ENCODE results near the gene TRIM23.
A peak's percentile ranks its signal among the peaks of the same experiment; 100 is the strongest.
"Not testable (repeated sequence)": the region's sequence is repeated elsewhere in the genome, so short reads cannot be mapped to it uniquely, and the experiment has no call there.

The TRIM23 gene

DNA sequence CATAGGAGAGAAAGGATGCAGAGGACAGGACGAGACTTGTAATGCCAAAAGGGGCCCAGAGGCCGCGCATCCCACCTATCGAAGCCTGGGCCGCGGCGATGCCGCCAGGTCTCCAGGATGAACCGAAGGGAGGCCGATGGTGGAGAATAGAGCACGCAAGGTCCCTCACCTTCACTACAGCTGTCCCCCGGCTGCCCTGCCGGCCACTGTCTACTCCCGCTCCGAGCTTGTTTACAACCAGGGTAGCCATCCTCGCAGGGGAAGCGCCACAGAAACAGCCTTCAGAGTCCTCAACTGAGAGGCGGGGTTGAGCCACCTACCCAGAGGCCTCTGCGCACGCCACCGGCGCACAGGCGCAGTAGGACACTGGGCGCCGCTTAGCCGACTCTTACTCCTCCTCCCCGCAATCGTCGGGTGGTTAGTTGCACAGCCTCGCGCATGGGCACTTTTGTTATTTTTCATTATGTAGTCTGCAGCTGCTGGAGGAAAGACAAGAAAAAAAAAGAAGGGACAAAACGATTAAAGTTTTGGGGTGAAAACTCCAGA lies at the start of gene TRIM23:
Gene TRIM23, minus strand, starts transcription at position 309 of the 546 bp plus-strand sequence. Its CDS starts 59 bp downstream, at position 250.
- DNase-seq (ENCODE audit: low spot score): peak; percentile 95

DNA sequence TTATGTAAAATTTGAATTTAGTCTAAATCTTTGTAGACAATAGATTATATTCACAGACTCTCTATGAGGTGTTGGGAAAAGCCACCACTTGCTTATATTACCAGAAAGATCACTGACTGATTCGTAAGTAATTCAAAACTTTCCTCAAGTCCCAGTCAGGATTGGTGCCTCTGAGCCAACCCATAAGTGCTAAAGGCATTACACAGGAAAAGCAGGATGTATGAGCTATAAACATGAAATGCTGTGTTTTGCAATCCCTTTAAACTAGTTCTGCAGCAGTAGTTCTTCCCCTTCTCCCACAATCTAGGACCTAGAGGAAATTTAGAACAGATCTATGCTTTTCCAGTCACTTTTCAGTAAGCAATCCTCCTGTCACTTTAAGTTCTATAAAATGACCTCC lies 48.7 kb upstream of the TRIM23 start:
- no peak for DNase-seq (ENCODE audit: low spot score)

DNA sequence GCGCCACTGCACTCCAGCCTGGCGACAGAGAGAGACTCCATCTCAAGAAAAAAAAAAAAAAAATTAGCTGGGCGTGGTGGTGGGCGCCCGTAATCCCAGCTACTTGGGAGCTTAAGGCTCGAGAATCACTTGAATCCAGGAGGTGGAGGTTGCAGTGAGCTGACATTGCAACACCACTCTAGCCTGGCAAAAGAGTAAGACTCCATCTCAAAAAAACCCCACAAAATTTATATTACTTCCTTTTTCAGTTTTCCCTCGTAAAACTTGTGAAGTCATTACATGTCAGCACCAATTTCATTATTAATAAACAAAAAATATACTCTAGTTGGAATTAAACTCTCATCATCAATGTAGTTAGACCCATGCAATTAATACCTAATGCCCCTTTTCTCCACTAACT lies 44.6 kb upstream of the TRIM23 start:
- no peak for DNase-seq (ENCODE audit: low spot score)

DNA sequence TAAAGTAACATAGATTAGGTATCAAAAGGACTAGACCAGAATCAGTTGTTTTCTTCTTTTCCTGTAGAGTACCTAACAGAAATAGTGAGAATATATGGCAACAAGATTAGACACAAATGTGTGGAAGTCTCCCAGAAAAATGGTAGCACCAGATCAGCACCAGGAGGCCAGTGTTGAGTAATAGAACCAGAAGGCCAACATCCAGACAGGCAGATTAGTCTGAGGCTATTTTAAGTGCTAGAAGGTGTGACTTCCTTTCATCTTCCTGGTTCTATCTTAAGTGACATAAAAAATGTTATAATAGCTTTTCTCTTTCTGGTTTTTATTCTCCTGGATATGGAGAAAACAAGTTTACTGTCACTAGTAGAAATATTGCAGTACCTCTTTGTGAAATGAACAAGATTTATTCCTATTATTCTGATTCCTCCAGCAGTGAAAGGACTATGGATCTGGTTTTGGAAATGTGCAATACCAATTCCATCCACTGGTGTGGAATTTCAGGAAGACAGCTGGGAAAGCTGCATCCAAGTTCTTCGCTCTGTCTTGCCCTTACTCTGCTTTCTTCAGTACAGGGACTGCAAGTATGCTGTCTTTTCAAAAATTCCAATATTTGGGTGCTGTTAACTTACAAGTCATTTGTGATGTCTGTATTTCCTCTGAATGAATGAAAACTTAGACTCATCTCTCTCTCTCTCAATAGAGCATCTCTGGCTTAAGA lies 39.8 kb upstream of the TRIM23 start:
- DNase-seq (ENCODE audit: low spot score): peak; percentile 21

DNA sequence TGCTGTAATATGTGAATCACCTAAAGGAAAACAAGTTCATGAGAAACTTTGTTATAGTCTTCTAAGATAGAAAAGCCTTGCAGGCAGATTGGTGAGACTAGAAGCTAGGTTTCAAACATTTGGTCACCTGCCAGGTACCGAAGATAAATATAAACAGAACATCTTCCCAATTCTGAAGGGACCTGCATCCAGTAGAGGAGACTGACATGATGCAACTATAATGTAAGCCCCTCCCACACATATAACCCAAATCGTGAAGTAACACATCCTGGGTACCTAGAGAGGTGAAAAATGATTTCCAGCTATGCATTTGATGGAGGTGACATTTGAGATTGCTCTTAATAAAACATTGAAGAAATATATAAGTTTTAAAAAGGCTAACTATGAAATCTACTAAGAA lies 30.6 kb upstream of the TRIM23 start:
- DNase-seq (ENCODE audit: low spot score): no peak

DNA sequence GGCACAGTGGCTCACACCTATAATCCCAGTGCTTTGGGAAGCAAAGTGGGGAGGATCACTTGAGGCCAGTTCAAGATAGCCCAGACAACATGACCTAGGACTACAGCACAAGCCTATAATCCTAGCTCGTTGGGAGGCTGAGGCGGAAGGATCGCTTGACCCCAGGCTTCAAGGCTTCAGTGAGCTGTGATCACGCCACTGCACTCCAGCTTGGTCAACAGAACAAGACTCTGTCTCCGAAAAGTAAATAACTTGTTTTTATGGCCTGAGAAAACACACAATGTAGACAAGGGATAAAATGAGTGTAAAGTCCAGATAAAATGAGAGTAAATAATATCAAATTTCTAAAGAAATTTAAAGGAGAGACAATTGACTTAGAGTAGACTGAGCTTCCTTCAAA lies 27.0 kb upstream of the TRIM23 start:
- DNase-seq (ENCODE audit: low spot score): no peak

DNA sequence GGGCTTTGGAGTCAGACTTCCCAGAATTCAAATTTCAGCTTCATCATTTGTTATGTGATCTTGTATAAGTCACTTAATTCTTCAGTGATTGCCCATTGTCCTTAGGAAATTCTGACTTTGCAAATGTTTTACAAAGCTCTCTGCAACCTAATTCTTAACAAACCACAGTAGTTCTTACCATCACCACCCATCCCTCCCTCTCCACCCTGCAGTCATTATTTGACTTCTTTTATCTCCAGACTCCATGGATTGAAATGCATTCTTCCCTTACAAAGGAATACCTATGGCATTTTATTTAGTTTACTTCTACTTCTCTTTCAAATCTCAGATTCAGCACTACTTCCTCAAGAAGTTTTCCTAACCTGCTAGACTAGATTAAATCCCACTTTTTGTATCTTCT lies 23.8 kb upstream of the TRIM23 start:
- DNase-seq (ENCODE audit: low spot score): no peak

DNA sequence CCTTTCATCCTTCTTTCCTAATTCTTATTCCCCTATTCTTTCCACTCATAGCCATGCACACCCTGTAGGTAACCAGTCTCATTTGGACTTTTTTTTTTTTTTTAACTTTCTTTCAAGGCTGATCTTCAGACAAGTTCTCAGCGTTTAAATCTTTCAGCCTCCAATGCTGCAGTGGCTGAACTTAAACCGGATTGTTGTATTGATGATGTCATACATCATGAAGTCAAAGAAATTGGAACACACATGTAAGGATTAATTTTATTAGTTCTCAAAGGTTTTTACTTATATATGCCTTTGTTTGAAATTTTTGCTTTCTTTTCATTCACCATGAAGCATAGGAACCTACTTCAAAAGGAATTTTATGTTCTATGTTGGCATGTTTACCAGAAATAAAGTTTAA lies 22.8 kb upstream of the TRIM23 start:
- DNase-seq (ENCODE audit: low spot score): no peak

DNA sequence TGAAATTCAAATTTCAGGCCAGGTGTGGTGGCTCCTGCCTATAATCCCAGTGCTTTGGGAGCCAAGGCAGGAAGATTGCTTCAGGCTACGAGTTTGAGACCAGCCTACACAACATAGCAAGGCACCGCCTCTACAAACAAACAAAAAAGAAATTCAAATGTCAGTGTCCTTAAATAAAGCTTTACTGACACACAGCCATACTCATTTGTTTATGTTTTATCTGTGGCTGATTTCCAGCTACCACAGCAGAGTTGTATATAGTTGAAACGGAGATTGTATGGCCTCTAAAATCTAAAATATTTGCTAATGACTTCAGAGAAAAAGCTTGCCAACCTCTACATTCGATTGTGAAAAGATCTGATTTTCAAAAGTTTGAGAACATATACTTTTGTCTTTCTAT lies 16.1 kb upstream of the TRIM23 start:
- DNase-seq (ENCODE audit: low spot score): no peak

DNA sequence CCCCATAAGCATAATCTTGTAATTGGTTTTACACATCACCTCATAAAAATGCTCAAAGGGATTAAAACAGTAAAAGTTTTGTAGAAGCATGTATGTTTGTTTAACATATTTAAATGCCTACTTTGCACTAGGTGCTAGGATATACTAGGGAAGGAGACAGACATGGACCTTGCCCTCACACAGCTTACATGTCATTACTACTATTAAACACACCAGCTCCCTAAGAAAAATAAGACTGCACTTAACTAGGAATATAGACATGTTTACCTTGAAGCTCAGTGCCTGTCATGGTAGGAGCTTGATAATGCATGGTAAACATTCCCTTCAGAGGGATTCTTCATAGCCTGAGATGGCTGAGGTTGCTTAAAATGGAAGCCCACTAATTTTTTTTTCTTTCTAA lies 6.8 kb upstream of the TRIM23 start:
- DNase-seq (ENCODE audit: low spot score): no peak

DNA sequence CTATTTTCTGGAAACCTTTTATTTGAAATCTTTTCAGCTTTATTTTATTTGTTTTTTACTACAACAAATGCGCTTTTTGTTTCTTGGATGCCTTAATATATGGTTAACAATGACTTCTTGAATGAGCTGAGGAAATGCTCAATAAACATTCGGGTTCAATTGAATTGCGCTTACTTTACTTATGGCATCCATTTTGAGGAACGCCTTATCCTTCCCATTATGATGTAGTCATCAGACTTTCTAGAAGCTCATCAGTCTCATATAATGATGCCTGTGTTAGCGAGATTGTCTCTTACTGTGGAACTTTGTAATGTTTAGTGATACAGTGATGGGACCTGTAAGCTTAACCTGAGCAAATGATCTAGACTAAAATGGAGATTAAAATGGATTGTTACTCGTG lies 1.6 kb upstream of the TRIM23 start:
- DNase-seq (ENCODE audit: low spot score): no peak

DNA sequence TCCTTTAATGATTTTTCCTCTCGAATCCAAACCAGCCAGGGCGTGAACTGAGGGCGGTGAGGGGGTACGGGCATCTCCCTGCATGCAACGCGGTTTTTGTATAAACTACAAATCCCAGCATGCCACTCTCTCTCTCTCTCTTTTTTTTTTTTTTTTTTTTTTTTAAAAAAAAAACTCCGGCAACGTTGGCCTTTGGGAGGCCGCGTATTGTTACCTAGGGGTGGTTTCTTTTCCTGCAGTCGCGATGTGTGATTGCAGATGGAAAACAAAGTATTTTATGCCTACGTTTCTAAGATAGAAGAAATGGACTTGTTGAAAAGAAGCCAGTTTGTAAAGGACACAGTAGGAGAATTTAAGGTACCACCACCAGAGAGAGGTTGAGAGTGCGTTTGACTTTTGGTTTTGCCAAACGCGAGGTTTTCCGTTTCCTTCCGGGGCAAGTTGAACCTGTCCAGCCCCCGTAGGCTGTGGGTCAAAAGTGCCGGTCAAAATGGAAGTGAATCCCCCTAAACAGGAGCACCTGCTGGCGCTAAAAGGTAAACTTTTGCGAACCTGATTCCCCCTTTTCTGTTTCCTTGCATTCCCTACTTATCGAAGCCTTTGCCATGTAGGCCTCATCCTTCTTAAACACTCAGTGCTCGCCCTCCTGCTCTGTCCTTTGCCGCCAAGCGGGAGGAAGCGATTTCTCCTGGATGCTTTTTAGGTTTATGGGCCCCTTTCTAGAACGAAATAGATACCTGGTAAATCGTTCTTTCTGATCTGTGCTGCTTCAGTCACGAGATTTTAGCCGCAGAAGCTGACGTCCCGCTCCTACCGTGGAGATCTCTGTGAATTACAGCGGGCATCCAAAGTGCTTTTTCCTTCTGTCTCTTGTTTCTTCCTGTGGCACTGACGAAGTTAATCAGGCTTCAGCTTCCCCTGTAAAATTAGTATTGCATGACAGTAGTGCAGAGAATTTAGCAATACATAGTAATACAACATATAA lies 730 bp upstream of the TRIM23 start, which contains the start of the genes SHLD3 and TRAPPC13:
Gene SHLD3, plus strand, starts transcription at position 457 of the 985 bp plus-strand sequence. CDS start 4,561 bp downstream, outside the sequence.
Gene TRAPPC13, plus strand, starts transcription at position 457 of the 985 bp plus-strand sequence. Its CDS starts 34 bp downstream, at position 491.
- DNase-seq (ENCODE audit: low spot score): peak; percentile 76

DNA sequence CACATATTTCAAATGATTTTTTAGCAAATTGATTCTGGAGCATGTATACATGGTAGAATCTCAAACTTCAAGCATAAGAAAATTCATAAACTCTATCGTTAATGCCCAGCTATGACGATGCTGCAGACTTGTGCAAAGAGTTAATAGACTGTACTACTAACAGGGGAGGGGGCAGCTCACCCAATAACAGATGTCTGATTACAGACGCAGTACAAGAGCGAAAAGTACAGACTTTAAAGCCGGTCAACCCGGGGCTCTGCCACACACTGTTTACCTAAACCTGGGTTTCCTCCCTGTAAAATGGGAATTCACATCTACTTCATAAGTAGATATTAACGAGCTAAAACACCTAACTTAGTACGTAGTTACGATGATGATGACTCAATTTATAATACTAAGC lies 651 bp downstream of the TRIM23 start:
- DNase-seq (ENCODE audit: low spot score): peak; percentile 1

DNA sequence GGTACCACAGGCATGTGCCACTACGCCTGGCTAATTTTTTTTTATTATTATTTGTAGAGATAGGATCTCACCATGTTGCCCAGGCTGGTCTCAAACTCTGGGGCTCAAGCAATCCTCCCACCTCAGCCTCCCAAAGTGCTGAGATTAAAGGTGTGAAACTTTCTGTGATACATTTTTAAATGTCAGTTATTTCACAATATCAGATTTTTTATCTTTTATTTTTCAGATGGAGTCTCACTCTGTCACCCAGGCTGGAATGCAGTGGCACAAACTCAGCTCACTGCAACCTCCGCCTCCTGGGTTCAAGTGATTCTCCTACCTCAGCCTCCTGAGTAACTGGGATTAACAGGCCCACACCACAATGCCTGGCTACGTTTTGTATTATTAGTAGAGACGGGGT lies 2.2 kb downstream of the TRIM23 start:
- not testable (repeated sequence) for DNase-seq (ENCODE audit: low spot score)

DNA sequence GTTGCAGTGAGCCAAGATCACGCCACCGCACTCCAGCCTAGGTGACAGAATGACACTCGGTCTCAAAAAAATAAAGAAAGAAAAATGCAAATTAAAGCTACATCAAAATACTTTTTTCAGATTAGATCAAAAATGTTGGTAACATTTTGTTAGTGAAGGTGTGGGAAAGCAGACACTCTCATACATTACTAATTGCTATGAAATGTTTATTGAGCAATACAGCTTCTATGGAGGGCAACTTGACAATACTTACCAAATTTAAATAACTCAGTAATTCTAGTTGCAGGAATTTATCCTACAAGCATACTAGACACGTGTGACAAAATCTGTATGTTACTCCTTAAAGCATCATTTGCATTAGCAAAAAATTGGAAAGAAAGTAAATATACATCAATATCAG lies 4.1 kb downstream of the TRIM23 start:
- no peak for DNase-seq (ENCODE audit: low spot score)

DNA sequence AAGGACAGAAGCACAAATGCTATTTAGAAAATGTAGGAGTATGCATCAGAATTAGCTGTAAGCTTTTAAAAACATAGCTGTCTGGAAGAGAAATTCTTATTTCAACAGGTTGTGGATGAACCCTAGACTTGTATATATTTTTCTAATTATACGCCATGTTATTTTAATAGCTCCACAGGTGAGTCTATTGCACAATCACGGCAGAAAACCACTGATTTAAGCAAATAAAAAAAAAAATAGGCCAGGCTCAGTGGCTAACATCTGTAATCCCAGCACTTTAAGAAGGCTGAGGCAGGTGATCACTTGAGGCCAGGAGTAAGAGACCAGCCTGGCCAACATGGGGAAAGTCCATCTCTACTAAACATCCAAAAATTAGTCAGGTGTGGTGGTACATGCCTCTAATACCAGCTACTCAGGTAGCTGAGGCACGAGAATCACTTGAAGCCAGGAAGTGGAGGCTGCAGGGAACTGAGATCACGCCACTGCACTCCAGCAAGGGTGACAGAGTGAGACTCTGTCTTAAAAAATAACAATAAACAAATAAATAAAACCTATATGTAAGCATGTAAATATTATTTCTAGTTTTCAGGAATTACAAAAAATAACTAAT lies 11.7 kb downstream of the TRIM23 start:
- no peak for DNase-seq (ENCODE audit: low spot score)

DNA sequence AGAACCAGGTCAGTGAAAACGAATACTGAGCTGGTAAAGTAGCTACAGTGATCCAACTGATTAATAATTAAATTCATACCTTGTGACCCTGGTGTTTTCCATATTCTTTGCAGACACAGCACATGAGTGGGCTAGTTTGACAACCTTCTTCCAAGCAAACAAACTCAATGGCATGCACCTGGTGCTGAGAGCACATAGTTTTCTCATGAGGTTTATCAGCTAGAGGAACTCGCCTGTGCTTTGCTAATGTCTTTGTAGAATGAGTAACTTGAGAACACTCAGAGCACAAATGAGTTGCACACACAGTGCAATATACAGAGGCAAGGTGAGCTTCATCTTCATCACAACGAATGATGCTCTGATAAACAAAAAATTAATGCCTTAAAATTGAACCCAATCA lies 12.6 kb downstream of the TRIM23 start:
- no peak for DNase-seq (ENCODE audit: low spot score)

DNA sequence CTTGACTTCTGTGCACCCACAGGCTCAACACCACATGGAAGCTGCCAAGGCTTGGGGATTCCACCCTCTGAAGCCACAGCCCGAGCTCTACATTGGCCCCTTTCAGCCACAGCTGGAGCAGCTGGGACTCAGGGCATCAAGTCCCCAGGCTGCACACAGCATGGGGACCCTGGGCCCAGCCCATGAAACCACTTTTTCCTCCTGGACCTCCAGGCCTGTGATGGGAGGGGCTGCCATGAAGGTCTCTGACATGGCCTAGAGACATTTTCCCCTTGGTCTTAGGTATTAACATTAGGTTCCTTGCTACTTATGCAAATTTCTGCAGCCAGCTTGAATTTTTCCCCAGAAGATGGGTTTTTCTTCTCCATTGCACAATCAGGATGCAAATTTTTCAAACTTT lies 22.4 kb downstream of the TRIM23 start:
- DNase-seq (ENCODE audit: low spot score): not testable (repeated sequence)

DNA sequence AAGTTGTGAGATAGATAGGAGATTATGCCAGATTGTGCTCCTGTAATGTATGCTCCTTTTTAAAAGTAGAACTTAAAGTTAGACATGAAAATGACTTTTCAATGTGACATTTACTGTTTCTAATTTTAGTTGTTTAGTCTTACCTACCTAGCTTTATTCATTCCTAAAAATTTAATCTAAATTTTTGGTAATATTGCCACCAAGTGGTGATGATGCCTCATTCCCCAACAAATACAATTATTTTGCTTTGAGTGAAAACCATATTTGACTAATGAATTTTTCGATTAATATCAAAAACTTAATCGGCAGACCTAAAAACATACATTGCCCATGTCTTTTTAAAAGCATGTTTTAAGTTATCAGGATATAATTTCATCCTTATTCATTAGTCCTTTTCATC lies 35.4 kb downstream of the TRIM23 start:
- DNase-seq (ENCODE audit: low spot score): peak; percentile 10

DNA sequence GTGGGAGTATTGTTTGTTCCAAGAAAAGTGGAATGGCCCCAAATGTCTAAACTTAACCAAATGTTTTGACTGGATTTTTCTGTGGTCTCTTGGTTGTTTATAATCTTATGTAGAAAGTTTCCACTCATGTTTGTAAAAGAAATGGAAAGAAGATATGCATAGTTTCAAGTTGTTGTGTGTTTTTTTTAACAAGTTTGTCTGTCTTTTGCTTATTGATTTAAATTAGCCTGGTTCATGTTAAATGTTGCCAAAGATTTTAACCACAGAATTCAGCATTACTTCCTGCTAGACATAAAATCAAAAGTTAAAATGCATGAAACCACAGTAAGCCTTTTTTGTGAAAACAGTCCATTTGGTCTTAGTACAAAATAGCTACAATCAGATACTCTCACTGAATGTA lies 47.0 kb downstream of the TRIM23 start:
- DNase-seq (ENCODE audit: low spot score): no peak

DNA sequence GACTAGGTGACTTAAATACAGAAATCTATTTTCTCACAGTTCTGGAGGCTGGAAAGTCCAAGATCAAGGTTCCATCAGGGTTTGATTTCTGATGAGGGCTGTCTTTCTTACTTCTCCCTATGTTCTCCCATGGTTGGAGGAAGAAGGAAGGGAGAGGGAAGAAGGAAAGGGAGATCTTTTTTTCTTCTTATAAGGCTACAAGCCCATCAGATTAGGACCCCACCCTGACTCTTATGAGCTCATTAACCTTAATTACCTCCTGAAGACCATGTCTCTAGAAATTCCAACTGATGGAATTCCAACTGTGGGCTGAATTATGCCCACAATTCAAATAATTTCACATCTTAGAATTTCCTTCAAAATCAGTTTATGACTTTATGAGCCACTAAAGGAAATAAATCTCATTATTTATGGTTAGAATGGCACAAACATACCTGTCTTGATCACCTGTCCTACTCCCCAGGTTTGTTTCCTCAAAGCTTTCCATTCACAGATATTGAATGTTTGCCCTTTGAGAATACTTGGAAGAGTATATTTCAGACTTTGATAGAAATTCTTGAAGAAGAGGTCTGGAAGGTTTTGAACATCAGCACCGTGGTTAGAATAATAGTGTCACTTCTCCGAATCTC lies 53.4 kb downstream of the TRIM23 start:
- DNase-seq (ENCODE audit: low spot score): no peak

DNA sequence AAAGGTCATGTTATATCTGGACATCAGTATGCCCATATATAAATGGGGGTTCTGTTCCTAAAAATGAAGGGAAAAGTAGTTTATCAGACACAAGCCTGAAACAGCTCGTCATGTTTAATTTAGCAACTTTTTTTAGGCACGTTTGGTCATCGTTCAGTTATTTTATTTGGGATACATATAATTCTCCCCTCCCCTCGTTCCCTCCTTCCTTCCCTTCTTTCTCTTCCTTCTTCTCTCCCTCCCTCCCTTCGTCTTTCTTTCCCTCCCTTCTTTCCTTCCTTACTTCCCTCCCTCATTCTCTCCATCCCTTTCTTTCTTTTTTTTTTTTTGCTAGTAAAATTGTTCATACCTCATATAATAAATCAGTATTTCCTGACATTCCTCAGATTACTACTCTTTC lies 57.6 kb downstream of the TRIM23 start:
- no peak for DNase-seq (ENCODE audit: low spot score)
